T-helper 17 cell (primary cell): ENCODE results near the gene GPD1L. TPM values are rescaled to one million over a fixed set of nuclear protein-coding genes. Genes with fewer than 3 reads are reported as not detected.
"Not testable (repeated sequence)": the region's sequence is repeated elsewhere in the genome, so short reads cannot be mapped to it uniquely, and the experiment has no call there.

Experiments used
- ATAC-seq: fragments of 150-1000 bp; cut with Tn5 transposase; 2 replicates; pipeline ENCODE4 v1.10.0; 2021; ENCODE audit warnings: mild to moderate bottlenecking, moderate library complexity
- DNase-seq, 3 donors: peaks; one replicate each; pipeline versions ENCODE4 v3.0.0 to v3.0.0-alpha.2; 2020 to 2021
- H3K9me3 ChIP-seq: one replicate; pipeline ENCODE4 v1.7.0; 2013; ENCODE audit warnings: low read length, mild to moderate bottlenecking; ENCODE audit not compliant: control insufficient read depth, poor library complexity, severe bottlenecking
- H3K27ac Mint-ChIP-seq: one replicate; pipeline ENCODE4 v1.8.0; 2022; ENCODE audit warnings: mild to moderate bottlenecking, moderate library complexity, mixed read lengths
- H3K27me3 Mint-ChIP-seq: one replicate; pipeline ENCODE4 v1.8.0; 2022; ENCODE audit warnings: mixed read lengths
- H3K36me3 Mint-ChIP-seq: one replicate; pipeline ENCODE4 v1.8.0; 2022; ENCODE audit warnings: low read depth, mixed read lengths
- H3K4me1 Mint-ChIP-seq: one replicate; pipeline ENCODE4 v1.8.0; 2022; ENCODE audit warnings: mild to moderate bottlenecking, mixed read lengths
- H3K4me3 Mint-ChIP-seq: one replicate; pipeline ENCODE4 v1.8.0; 2022; ENCODE audit warnings: mild to moderate bottlenecking, moderate library complexity, mixed read lengths
- total RNA-seq, 4 donors: library from RNA in 2 of 4; stranded (reverse) in 2 of 4; gene quantifications; one replicate each; pipeline ENCODE4 v1.2.3 and lab custom pipeline; 2022 to 2026

The GPD1L gene
- total RNA-seq, 2 donors from 2014 or later = 24.1 to 32.6 TPM

- H3K36me3 Mint-ChIP-seq = no peaks in the 10 kb centered on the region
Measured at GRCh38 chr3:32186097-32186496, 79.7 kb downstream of the GPD1L start.

DNA sequence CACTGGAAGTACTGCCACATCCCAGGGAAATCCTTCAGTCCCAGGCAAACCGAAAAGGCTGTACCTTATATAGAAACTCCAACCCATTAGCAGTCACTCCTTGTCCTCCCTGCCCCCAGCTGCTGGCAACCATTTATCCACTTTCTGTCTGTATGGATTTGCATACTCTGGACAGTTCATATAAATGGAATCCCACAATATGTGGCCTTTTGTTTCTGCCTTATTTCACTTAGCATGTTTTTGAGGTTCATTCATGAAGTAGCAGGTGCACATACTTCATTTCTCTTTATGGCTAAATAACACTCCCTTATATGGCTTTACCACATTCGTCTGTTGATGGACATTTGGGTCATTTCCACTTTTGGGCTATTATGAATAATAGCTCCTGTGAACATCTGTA is 80.5 kb downstream of the GPD1L start:
- DNase-seq = no peak
- H3K9me3 ChIP-seq = no peaks in the 10 kb centered on the region
- ATAC-seq = no peak
- Mint-ChIP-seq H3K4me1 (no peaks in the 10 kb centered on the region), H3K27ac (no peak overlapping the region), H3K27me3 (peaks cover 45% of the 10 kb centered on the region), H3K36me3 (no peaks in the 10 kb centered on the region), H3K4me3 (no peak overlapping the region)

More at GRCh38 chr3:32186097-32186496, 79.7 kb downstream of the GPD1L start:
- Mint-ChIP-seq H3K4me1 (no peaks in the 10 kb centered on the region), H3K27ac (no peak overlapping the region), H3K4me3 (no peak overlapping the region), H3K27me3 (peaks cover 40% of the 10 kb centered on the region)
- no peaks in the 10 kb centered on the region for H3K9me3 ChIP-seq
- DNase-seq (no peak), ATAC-seq (no peak)

DNA sequence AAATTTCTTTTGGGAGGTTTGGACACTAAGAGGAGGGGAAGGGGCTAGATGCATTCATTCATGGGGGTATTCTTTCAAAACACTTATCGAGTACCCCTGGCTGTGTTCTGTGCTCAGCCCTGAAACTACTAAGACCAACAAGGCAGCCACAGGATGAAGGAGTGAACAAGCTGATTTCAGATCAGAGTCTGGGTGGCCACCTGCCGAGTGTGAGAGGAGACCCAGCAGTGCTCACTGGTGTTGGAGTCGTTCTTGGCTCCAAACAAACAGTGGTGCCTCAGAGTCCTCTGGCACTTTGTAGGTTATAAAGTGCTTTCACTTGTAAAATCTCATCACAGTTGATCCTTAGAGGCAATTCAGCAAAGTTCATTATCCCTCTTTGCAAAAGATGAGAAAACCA is 83.3 kb downstream of the GPD1L start:
- H3K4me1 Mint-ChIP-seq = no peaks in the 10 kb centered on the region
- DNase-seq = no peak

GRCh38 chr3:32190556-32190955 is 84.1 kb downstream of the GPD1L start:
- not testable (repeated sequence) for DNase-seq, H3K4me3 Mint-ChIP-seq, H3K36me3 Mint-ChIP-seq, H3K27ac Mint-ChIP-seq, H3K4me1 Mint-ChIP-seq, H3K9me3 ChIP-seq, ATAC-seq
- peaks cover 55% of the 10 kb centered on the region for H3K27me3 Mint-ChIP-seq

More for the DNA sequence above, 83.3 kb downstream of the GPD1L start:
- H3K4me3 Mint-ChIP-seq = no peak overlapping the region
- H3K36me3 Mint-ChIP-seq = no peaks in the 10 kb centered on the region
- ATAC-seq = no peak
- no peak overlapping the region for H3K27ac Mint-ChIP-seq
- no peaks in the 10 kb centered on the region for H3K9me3 ChIP-seq
- peaks cover 51% of the 10 kb centered on the region for H3K27me3 Mint-ChIP-seq

- Mint-ChIP-seq H3K27ac (no peak overlapping the region), H3K4me3 (no peak overlapping the region), H3K4me1 (no peaks in the 10 kb centered on the region), H3K36me3 (no peaks in the 10 kb centered on the region), H3K27me3 (peaks cover 47% of the 10 kb centered on the region)
- no peaks in the 10 kb centered on the region for H3K9me3 ChIP-seq
- ATAC-seq (no peak), DNase-seq (no peak)
Measured at GRCh38 chr3:32193101-32193500, 86.7 kb downstream of the GPD1L start.

- H3K27ac Mint-ChIP-seq = no peak overlapping the region
- H3K36me3 Mint-ChIP-seq = peaks cover under 1% of the 10 kb centered on the region
- peaks cover 53% of the 10 kb centered on the region for H3K27me3 Mint-ChIP-seq
- H3K4me3 Mint-ChIP-seq = no peak overlapping the region
- no peaks in the 10 kb centered on the region for H3K9me3 ChIP-seq
- DNase-seq (no peak), ATAC-seq (no peak)
- no peaks in the 10 kb centered on the region for H3K4me1 Mint-ChIP-seq
Measured at GRCh38 chr3:32194653-32195052, 88.2 kb downstream of the GPD1L start.

GRCh38 chr3:32195995-32196540 is 89.6 kb downstream of the GPD1L start:
- ATAC-seq (no peak), DNase-seq (no peak)
- no peaks in the 10 kb centered on the region for H3K9me3 ChIP-seq
- H3K4me3 Mint-ChIP-seq = no peak overlapping the region
- peaks cover 2% of the 10 kb centered on the region for H3K36me3 Mint-ChIP-seq
- no peaks in the 10 kb centered on the region for H3K4me1 Mint-ChIP-seq
- H3K27me3 Mint-ChIP-seq = peaks cover 51% of the 10 kb centered on the region
- no peak overlapping the region for H3K27ac Mint-ChIP-seq

- peaks cover 2% of the 10 kb centered on the region for H3K36me3 Mint-ChIP-seq
- H3K27ac Mint-ChIP-seq = no peak overlapping the region
- peaks cover 45% of the 10 kb centered on the region for H3K27me3 Mint-ChIP-seq
- peaks cover 2% of the 10 kb centered on the region for H3K4me1 Mint-ChIP-seq
- H3K4me3 Mint-ChIP-seq = no peak overlapping the region
- no peaks in the 10 kb centered on the region for H3K9me3 ChIP-seq
- DNase-seq = no peak
- ATAC-seq = no peak
Measured at GRCh38 chr3:32197991-32198390, 91.6 kb downstream of the GPD1L start.

- ATAC-seq (no peak), DNase-seq (no peak)
- H3K27ac Mint-ChIP-seq = no peak overlapping the region
- H3K4me1 Mint-ChIP-seq = peaks cover 2% of the 10 kb centered on the region
- H3K36me3 Mint-ChIP-seq = peaks cover 2% of the 10 kb centered on the region
- no peaks in the 10 kb centered on the region for H3K9me3 ChIP-seq
- H3K4me3 Mint-ChIP-seq = no peak overlapping the region
- H3K27me3 Mint-ChIP-seq = peaks cover 47% of the 10 kb centered on the region
Measured at GRCh38 chr3:32198714-32199113, 92.3 kb downstream of the GPD1L start.

DNA sequence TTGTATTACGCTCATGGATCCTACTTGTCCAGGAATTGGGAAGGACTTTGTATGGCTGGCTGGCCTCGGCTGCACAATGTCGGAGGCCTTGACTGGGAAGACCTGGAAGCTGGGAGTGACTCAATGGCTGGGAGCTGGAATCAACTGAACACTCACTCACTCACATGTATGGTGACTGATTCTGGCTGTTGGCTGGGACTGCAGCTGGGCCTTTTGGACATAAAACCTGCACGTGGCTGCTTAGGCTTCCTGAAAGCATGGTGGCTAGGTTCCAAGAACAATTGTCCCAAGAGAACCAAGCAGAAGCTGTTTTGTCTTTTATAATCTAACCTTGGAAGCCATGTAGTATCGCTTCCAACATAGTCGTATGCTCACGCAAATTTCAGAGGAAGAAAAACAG is 94.1 kb downstream of the GPD1L start:
- Mint-ChIP-seq H3K4me1 (peaks cover 2% of the 10 kb centered on the region), H3K4me3 (no peak overlapping the region), H3K27me3 (peaks cover 38% of the 10 kb centered on the region), H3K27ac (no peak overlapping the region), H3K36me3 (peaks cover 2% of the 10 kb centered on the region)
- DNase-seq (no peak), ATAC-seq (no peak)
- no peaks in the 10 kb centered on the region for H3K9me3 ChIP-seq

- H3K4me3 Mint-ChIP-seq = no peak overlapping the region
- peaks cover 2% of the 10 kb centered on the region for H3K4me1 Mint-ChIP-seq
- no peak for DNase-seq
- no peaks in the 10 kb centered on the region for H3K9me3 ChIP-seq
- no peak for ATAC-seq
- no peak overlapping the region for H3K27ac Mint-ChIP-seq
- H3K27me3 Mint-ChIP-seq = peaks cover 34% of the 10 kb centered on the region
- peaks cover 2% of the 10 kb centered on the region for H3K36me3 Mint-ChIP-seq
Measured at GRCh38 chr3:32200992-32201758, 94.8 kb downstream of the GPD1L start.

DNA sequence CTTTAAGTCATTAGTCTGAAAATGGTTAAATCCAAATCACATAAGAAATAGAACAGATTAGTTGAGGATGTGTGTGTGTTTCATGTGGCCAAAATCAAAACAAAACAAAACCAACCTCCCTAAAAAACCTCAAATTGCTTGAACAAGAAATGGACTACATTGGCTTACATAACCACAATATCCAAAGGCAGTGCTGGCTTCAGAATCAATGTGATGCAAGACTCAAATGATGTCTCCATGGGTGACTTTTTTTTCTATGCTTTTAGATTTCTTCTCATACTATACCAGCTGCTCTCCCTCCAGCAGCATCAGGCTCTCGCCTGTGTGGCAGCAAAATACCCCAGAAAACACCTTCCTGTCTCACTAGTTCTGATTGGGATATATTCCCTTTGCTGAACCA is 96.1 kb downstream of the GPD1L start:
- DNase-seq (no peak), ATAC-seq (no peak)
- H3K9me3 ChIP-seq = no peaks in the 10 kb centered on the region
- H3K4me3 Mint-ChIP-seq = no peak overlapping the region
- peaks cover 2% of the 10 kb centered on the region for H3K4me1 Mint-ChIP-seq
- peaks cover 29% of the 10 kb centered on the region for H3K27me3 Mint-ChIP-seq
- no peak overlapping the region for H3K27ac Mint-ChIP-seq
- peaks cover 2% of the 10 kb centered on the region for H3K36me3 Mint-ChIP-seq

DNA sequence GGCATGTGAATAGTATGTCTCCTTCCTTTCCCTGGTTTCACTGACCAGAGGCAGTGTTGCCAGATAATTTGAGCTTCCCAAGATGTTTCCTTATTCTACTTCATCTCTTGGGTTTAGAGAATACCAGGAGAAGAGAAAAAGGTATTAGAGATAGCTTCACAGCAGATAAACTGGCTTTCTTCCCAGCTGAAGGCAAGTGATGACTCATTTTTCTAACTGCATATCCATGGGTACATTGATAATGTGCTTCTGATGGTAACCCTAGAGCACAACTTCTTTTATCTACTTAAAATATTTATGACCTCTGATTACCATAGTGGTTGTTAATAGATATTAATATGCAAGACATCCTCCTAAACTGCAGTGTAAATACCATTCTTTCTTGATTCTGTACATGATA is 97.4 kb downstream of the GPD1L start:
- H3K9me3 ChIP-seq = no peaks in the 10 kb centered on the region
- ATAC-seq (no peak), DNase-seq (no peak)
- H3K27me3 Mint-ChIP-seq = peaks cover 20% of the 10 kb centered on the region
- H3K36me3 Mint-ChIP-seq = peaks cover 2% of the 10 kb centered on the region
- H3K4me3 Mint-ChIP-seq = no peak overlapping the region
- H3K27ac Mint-ChIP-seq = no peak overlapping the region
- peaks cover 2% of the 10 kb centered on the region for H3K4me1 Mint-ChIP-seq

DNA sequence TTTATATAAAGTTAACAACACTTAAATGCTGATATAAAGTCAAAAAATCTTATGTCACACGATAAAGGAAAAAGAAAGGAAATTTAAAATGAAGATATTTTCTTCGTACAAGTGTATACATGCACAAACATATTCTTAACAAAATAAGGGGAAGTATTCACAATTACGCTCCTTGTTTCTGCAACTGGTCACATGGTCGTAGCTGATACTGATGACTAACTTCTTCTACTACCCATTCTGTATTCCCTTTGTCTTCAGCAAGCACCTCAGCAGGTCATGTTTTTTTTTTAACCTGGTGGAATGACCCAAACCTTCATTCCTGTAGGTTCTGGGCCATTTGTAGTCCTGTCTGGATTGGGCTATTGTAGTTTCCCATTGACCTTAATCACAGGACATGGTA is 102.0 kb downstream of the GPD1L start:
- Mint-ChIP-seq H3K27me3 (no peaks in the 10 kb centered on the region), H3K4me1 (no peaks in the 10 kb centered on the region), H3K4me3 (no peak overlapping the region), H3K36me3 (no peaks in the 10 kb centered on the region), H3K27ac (no peak overlapping the region)
- DNase-seq = no peak
- ATAC-seq = no peak
- H3K9me3 ChIP-seq = no peaks in the 10 kb centered on the region
